Fibroblast of lung (primary cell): ENCODE data around the gene THSD7B.

Source experiments
- CTCF ChIP-seq, 2 donors: IDR thresholded peaks in 1 of 2; conservative IDR thresholded peaks in 1 of 2; 1 replicate in 1 of 2; 2 replicates in 1 of 2; pipeline ENCODE4 v1.5.1; 2011 to 2012; ENCODE audit warnings: low read length in 2 of 2, control low read depth in 1 of 2, inconsistent platforms in 1 of 2, low read depth in 1 of 2, mild to moderate bottlenecking in 1 of 2
- EZH2 ChIP-seq: IDR thresholded peaks from 2 replicates; pipeline ENCODE4 v1.5.1; 2012; ENCODE audit warnings: low read length, control low read depth, mild to moderate bottlenecking; ENCODE audit errors: missing control alignments

DNA sequence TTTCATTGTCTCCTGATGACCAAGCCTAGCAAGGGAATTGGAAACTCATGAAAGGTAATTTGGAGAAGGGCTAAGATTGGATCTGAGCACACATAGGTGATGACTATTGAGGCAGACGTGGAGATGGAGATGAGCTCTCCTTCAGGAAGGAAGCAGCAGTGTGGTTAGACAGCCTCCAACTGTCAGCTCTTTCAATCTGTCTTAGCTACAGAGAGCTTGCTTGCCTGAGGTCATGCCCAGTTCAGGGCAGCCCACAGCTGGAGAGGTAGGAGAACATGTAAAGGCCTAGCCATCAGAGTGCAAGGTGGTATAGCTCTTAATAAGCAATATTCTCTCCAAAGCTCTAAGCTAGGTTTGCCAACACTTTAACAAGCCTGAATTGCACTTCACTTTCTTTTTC lies 79.2 kb downstream of the THSD7B start:
- TF ChIP-seq EZH2 (no peak), CTCF (conservative IDR thresholded peaks at IDR 0.05 in 1 of 2, IDR thresholded peaks at IDR 0.05 in 1 of 2; ENCODE audit: low read depth in 1 of 2, low read length in 2 of 2) (no peak)
